ENCODE measurements around the gene CADM2. TPM values are rescaled to one million over a fixed set of nuclear protein-coding genes. Genes with fewer than 3 reads are reported as not detected.
"Not testable (repeated sequence)": the region's sequence is repeated elsewhere in the genome, so short reads cannot be mapped to it uniquely, and the experiment has no call there.

The CADM2 gene
- total RNA-seq, 2 donors from 2014 or later: 24.1 to 29.8 TPM

DNA sequence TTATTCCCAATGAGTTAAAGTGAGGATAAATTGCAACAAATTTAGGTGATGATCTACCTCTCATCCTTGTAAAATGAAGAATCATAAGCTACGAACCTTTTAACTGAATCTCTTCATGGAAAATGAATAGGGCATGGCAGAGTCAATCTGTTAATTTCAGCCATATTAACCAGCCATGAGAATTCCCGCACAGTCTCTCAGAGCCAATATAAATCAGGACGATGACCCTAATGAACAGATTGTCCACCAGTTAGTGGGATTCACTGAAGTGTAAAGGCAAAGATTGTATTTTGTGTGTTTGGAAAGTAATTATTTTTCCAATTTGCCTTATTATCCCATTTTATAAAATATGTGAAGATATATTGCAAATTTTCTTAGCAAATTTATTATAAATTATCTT lies 183.8 kb downstream of the CADM2 start:
- peaks cover 4% of the 10 kb centered on the region for H3K4me1 ChIP-seq (ENCODE audit: control insufficient read depth, insufficient read depth, low read length)
- H3K27me3 Mint-ChIP-seq (ENCODE audit: insufficient read depth): no peaks in the 10 kb centered on the region
- no peak overlapping the region for H3K4me3 ChIP-seq (ENCODE audit: low read length)
- H3K4me3 Mint-ChIP-seq: no peak overlapping the region
- H3K27me3 ChIP-seq (ENCODE audit: control insufficient read depth, insufficient read depth, low read length, poor library complexity, severe bottlenecking): no peaks in the 10 kb centered on the region
- H3K27ac ChIP-seq (ENCODE audit: low read depth, low read length): no peak overlapping the region
- H3K36me3 Mint-ChIP-seq (ENCODE audit: low read depth): no peaks in the 10 kb centered on the region
- no peak for TF ChIP-seq CTCF (conservative IDR thresholded peaks at IDR 0.05)
- no peaks in the 10 kb centered on the region for H3K9me3 ChIP-seq (ENCODE audit: control insufficient read depth, low read length)
- H3K9me3 Mint-ChIP-seq: no peaks in the 10 kb centered on the region
- H3K9ac ChIP-seq (ENCODE audit: extremely low read depth, low read length, poor library complexity, severe bottlenecking): no peak overlapping the region
- no peak for DNase-seq
- H3K27ac Mint-ChIP-seq: no peak overlapping the region
- peaks cover 6% of the 10 kb centered on the region for H3K4me1 Mint-ChIP-seq
- no peaks in the 10 kb centered on the region for H3K36me3 ChIP-seq (ENCODE audit: control insufficient read depth, insufficient read depth, low read length)
- 93 to 95% methylated on average over 2 to 3 of the region's 3 CpGs for WGBS, 2 experiments (ENCODE audit: insufficient coverage in 1 of 2, insufficient read length in 1 of 2)

DNA sequence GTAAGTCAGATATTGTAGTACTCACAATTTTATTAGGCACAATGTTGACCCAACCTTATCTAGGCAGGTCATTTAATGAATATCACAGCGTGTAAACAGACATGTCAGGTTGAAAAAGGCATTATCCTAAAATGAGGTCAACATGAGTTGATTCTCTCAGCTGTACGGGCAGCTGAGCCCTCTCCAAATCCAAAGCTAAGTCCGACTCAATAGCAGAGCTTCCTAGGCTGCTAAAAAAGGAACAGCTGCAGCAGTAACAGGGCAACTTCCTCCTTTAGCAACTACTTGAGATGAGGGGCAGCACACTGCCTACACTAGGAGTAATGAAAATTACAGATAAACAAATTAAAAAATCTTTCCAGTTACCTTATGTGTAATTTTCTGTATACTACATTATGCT lies 189.2 kb downstream of the CADM2 start:
- no peaks in the 10 kb centered on the region for H3K27me3 Mint-ChIP-seq (ENCODE audit: insufficient read depth)
- H3K36me3 Mint-ChIP-seq (ENCODE audit: low read depth): peaks cover 7% of the 10 kb centered on the region
- Histone ChIP-seq H3K9me3 (ENCODE audit: control insufficient read depth, low read length) (peaks cover 7% of the 10 kb centered on the region), H3K4me3 (ENCODE audit: low read length) (no peak overlapping the region), H3K27me3 (ENCODE audit: control insufficient read depth, insufficient read depth, low read length, poor library complexity, severe bottlenecking) (no peaks in the 10 kb centered on the region), H3K27ac (ENCODE audit: low read depth, low read length) (no peak overlapping the region), H3K36me3 (ENCODE audit: control insufficient read depth, insufficient read depth, low read length) (no peaks in the 10 kb centered on the region), H3K4me1 (ENCODE audit: control insufficient read depth, insufficient read depth, low read length) (no peaks in the 10 kb centered on the region), H3K9ac (ENCODE audit: extremely low read depth, low read length, poor library complexity, severe bottlenecking) (no peak overlapping the region)
- no peak overlapping the region for H3K4me3 Mint-ChIP-seq
- peaks cover 12% of the 10 kb centered on the region for H3K9me3 Mint-ChIP-seq
- no peaks in the 10 kb centered on the region for H3K4me1 Mint-ChIP-seq
- TF ChIP-seq CTCF (conservative IDR thresholded peaks at IDR 0.05): no peak
- 90 to 96% methylated on average over 3 of the region's 3 CpGs for WGBS, 2 experiments (ENCODE audit: insufficient coverage in 1 of 2, insufficient read length in 1 of 2)
- no peak for DNase-seq
- H3K27ac Mint-ChIP-seq: no peak overlapping the region

DNA sequence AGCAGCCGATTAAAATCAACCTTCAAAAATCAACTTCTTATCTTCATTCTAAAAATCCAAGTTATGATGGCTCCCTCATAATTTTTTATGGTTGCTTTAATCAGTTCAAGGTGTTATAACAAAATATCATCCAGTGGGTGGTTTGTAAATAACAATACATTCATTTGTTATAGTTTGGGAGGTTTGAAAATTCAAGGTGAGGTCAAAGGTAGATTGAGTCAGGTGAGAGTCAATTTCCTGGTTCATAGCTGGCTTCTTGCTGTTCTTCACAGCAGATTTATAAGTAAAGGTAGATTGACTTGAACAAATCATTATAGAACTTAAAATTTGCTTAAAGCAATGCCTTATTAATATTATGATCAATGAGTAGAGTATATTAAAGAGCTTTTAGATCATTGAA lies 192.8 kb downstream of the CADM2 start:
- H3K27me3 Mint-ChIP-seq (ENCODE audit: insufficient read depth): no peaks in the 10 kb centered on the region
- Histone ChIP-seq H3K9me3 (ENCODE audit: control insufficient read depth, low read length) (peaks cover 7% of the 10 kb centered on the region), H3K27me3 (ENCODE audit: control insufficient read depth, insufficient read depth, low read length, poor library complexity, severe bottlenecking) (no peaks in the 10 kb centered on the region), H3K9ac (ENCODE audit: extremely low read depth, low read length, poor library complexity, severe bottlenecking) (no peak overlapping the region), H3K4me1 (ENCODE audit: control insufficient read depth, insufficient read depth, low read length) (no peaks in the 10 kb centered on the region), H3K27ac (ENCODE audit: low read depth, low read length) (no peak overlapping the region), H3K36me3 (ENCODE audit: control insufficient read depth, insufficient read depth, low read length) (no peaks in the 10 kb centered on the region), H3K4me3 (ENCODE audit: low read length) (no peak overlapping the region)
- TF ChIP-seq CTCF (conservative IDR thresholded peaks at IDR 0.05): no peak
- no peak overlapping the region for H3K27ac Mint-ChIP-seq
- WGBS, 2 experiments (ENCODE audit: insufficient coverage in 1 of 2, insufficient read length in 1 of 2): 96% methylated on average over 1 of the region's 1 CpG; no CpG with 5 or more reads in 1 of the 2 experiments
- no peaks in the 10 kb centered on the region for H3K4me1 Mint-ChIP-seq
- peaks cover 7% of the 10 kb centered on the region for H3K36me3 Mint-ChIP-seq (ENCODE audit: low read depth)
- peaks cover 20% of the 10 kb centered on the region for H3K9me3 Mint-ChIP-seq
- DNase-seq: no peak
- H3K4me3 Mint-ChIP-seq: no peak overlapping the region

GRCh38 chr3:85153279-85153678 lies 194.5 kb downstream of the CADM2 start:
- H3K36me3 ChIP-seq (ENCODE audit: control insufficient read depth, insufficient read depth, low read length); H3K4me1 ChIP-seq (ENCODE audit: control insufficient read depth, insufficient read depth, low read length); H3K4me1 Mint-ChIP-seq; H3K27me3 Mint-ChIP-seq (ENCODE audit: insufficient read depth); DNase-seq; H3K27ac ChIP-seq (ENCODE audit: low read depth, low read length); H3K27me3 ChIP-seq (ENCODE audit: control insufficient read depth, insufficient read depth, low read length, poor library complexity, severe bottlenecking); H3K4me3 Mint-ChIP-seq; H3K27ac Mint-ChIP-seq; H3K4me3 ChIP-seq (ENCODE audit: low read length); H3K9ac ChIP-seq (ENCODE audit: extremely low read depth, low read length, poor library complexity, severe bottlenecking); H3K36me3 Mint-ChIP-seq (ENCODE audit: low read depth); H3K9me3 ChIP-seq (ENCODE audit: control insufficient read depth, low read length): not testable (repeated sequence)
- H3K9me3 Mint-ChIP-seq: peaks cover 23% of the 10 kb centered on the region
- WGBS, 2 experiments (ENCODE audit: insufficient coverage in 1 of 2, insufficient read length in 1 of 2): 92 to 93% methylated on average over 3 to 7 of the region's 7 CpGs

Measured in endodermal cell (in vitro differentiated cells).